HCT116 (cell line): ENCODE results near the gene AKT1. TPM values are rescaled to one million over a fixed set of nuclear protein-coding genes. Genes with fewer than 3 reads are reported as not detected.

ENCODE experiments used
- ATAC-seq: fragments of 200-7000 bp; cut with Tn5 transposase; 2 replicates; pipeline ENCODE4 v1.9.1; 2020; ENCODE audit warnings: mild to moderate bottlenecking, moderate library complexity
- BruUV-seq: library from RNA; stranded (reverse); fragments of 400-500 nt; replicated peaks from 2 replicates; lab custom pipeline; 2021; lab: Mats Ljungman, UMichigan
- CTCF ChIA-PET: fragments of 300-600 bp; sonication (Branson Sonifier 250); formaldehyde crosslinking; loops from one replicate; lab custom pipeline; 2021; ENCODE audit warnings: antibody characterized with exemption; lab: Charles Lee
- POLR2A ChIA-PET: fragments of 300-600, 350-600 bp; sonication (Branson Sonifier 250); formaldehyde crosslinking; loops from one replicate; lab custom pipeline; 2021; ENCODE audit warnings: antibody characterized with exemption; lab: Charles Lee
- RAD21 ChIA-PET, 2 experiments: fragments of 300-600 bp; sonication (Branson Sonifier 250); formaldehyde crosslinking; loops; one replicate each; lab custom pipeline; 2023; ENCODE audit warnings: low total read pairs in 2 of 2; ENCODE audit not compliant: uncharacterized antibody in 2 of 2, unreplicated experiment in 2 of 2, low non-redundant PET in 1 of 2; lab: Charles Lee
- DNase-seq: peaks from one replicate; pipeline ENCODE4 v3.0.0-alpha.2; 2010; ENCODE audit warnings: low read depth, low spot score
- H2AFZ ChIP-seq: fragments of 200-600 bp; shearing (Covaris generic), sonication (generic); 2 replicates; pipeline ENCODE4 v1.6.1; 2017; ENCODE audit warnings: low read depth, mixed run types, mixed read lengths, antibody characterized with exemption, low read length; ENCODE audit not compliant: poor library complexity, severe bottlenecking
- H3K27ac ChIP-seq: 2 replicates; pipeline ENCODE4 v1.5.1; 2012; ENCODE audit warnings: low read depth, low read length
- H3K27me3 ChIP-seq: fragments of 200-600 bp; sonication (generic); 2 replicates; pipeline ENCODE4 v1.6.1; 2016; ENCODE audit warnings: mixed run types, low read length, mixed read lengths; ENCODE audit not compliant: insufficient read depth
- H3K36me3 ChIP-seq, 2 experiments: fragments of 200-500 bp in 1 of 2; fragments of 200-600 bp in 1 of 2; sonication (Bioruptor generic) in 1 of 2; sonication (generic) in 1 of 2; 2 replicates each; pipeline versions ENCODE4 v1.5.1 to v1.6.1; 2014 to 2016; ENCODE audit warnings: low read length in 2 of 2, inconsistent platforms in 1 of 2, mixed read lengths in 1 of 2, mixed run types in 1 of 2; ENCODE audit not compliant: insufficient read depth in 2 of 2, control insufficient read depth in 1 of 2
- H3K4me1 ChIP-seq, 2 experiments: fragments of 200-600 bp in 1 of 2; sonication (generic) in 1 of 2; 2 replicates each; pipeline versions ENCODE4 v1.5.1 to v1.6.1; 2012 to 2017; ENCODE audit warnings: low read length in 2 of 2, inconsistent platforms in 1 of 2, mild to moderate bottlenecking in 1 of 2, mixed read lengths in 1 of 2, mixed run types in 1 of 2, moderate library complexity in 1 of 2; ENCODE audit not compliant: insufficient read depth in 2 of 2, control insufficient read depth in 1 of 2
- H3K4me2 ChIP-seq: fragments of 200-600 bp; sonication (generic); 2 replicates; pipeline ENCODE4 v1.6.1; 2017; ENCODE audit warnings: mixed run types, low read length, mixed read lengths
- H3K4me3 ChIP-seq, 2 experiments: fragments of 200-600 bp in 1 of 2; sonication (generic) in 1 of 2; replicated peaks in 1 of 2; 2 replicates each; pipeline ENCODE4 v1.5.1; 2011 to 2016; ENCODE audit warnings: low read length in 2 of 2, control low read depth in 1 of 2, low read depth in 1 of 2, mild to moderate bottlenecking in 1 of 2, mixed read lengths in 1 of 2, mixed run types in 1 of 2
- H3K79me2 ChIP-seq: fragments of 200-600 bp; sonication (generic); 2 replicates; pipeline ENCODE4 v1.6.1; 2017; ENCODE audit warnings: mild to moderate bottlenecking, mixed run types, low read length, moderate library complexity, mixed read lengths; ENCODE audit not compliant: insufficient read depth
- H3K9ac ChIP-seq: fragments of 200-600 bp; sonication (generic); 2 replicates; pipeline ENCODE4 v1.6.1; 2016; ENCODE audit warnings: low read length, mixed read lengths
- H3K9me2 ChIP-seq: fragments of 200-600 bp; sonication (generic), shearing (Covaris generic); 2 replicates; pipeline ENCODE4 v1.6.1; 2017; ENCODE audit warnings: mixed run types, mild to moderate bottlenecking, moderate library complexity; ENCODE audit not compliant: insufficient read depth
- H3K9me3 ChIP-seq, 2 experiments: fragments of 200-500 bp in 1 of 2; fragments of 200-600 bp in 1 of 2; sonication (Bioruptor generic) in 1 of 2; sonication (generic) in 1 of 2; 2 replicates each; pipeline ENCODE4 v1.6.1; 2014 to 2017; ENCODE audit warnings: low read length in 2 of 2, mixed read lengths in 2 of 2, inconsistent platforms in 1 of 2, low read depth in 1 of 2, mild to moderate bottlenecking in 1 of 2, mixed run types in 1 of 2, moderate library complexity in 1 of 2; ENCODE audit not compliant: control insufficient read depth in 1 of 2, insufficient read depth in 1 of 2
- H4K20me1 ChIP-seq: fragments of 200-600 bp; sonication (generic), shearing (Covaris generic); 2 replicates; pipeline ENCODE4 v1.6.1; 2017; ENCODE audit warnings: mixed run types, mild to moderate bottlenecking, moderate library complexity; ENCODE audit not compliant: insufficient read depth
- CEBPB ChIP-seq: IDR thresholded peaks from 2 replicates; pipeline ENCODE4 v1.6.1; 2012; ENCODE audit warnings: low read depth
- EGR1 ChIP-seq: IDR thresholded peaks from 2 replicates; pipeline ENCODE4 v1.6.1; 2012; ENCODE audit warnings: low read depth
- EZH2phosphoT487 ChIP-seq: fragments of 200-600 bp; IDR thresholded peaks from 2 replicates; pipeline ENCODE4 v1.6.1; 2018; ENCODE audit warnings: antibody characterized with exemption, borderline replicate concordance
- MAX ChIP-seq: IDR thresholded peaks from 2 replicates; pipeline ENCODE4 v1.6.1; 2012
- POLR2A ChIP-seq: IDR thresholded peaks from 2 replicates; pipeline ENCODE4 v1.7.0; 2011; ENCODE audit warnings: borderline replicate concordance; ENCODE audit not compliant: insufficient read depth, insufficient read length; ENCODE audit errors: extremely low read depth
- POLR2AphosphoS5 ChIP-seq: IDR thresholded peaks from 2 replicates; pipeline ENCODE4 v1.6.1; 2011; ENCODE audit warnings: mild to moderate bottlenecking, low read depth, low read length, moderate library complexity
- RAD21 ChIP-seq: IDR thresholded peaks from 2 replicates; pipeline ENCODE4 v1.6.1; 2012; ENCODE audit warnings: low read depth, mild to moderate bottlenecking
- YY1 ChIP-seq: IDR thresholded peaks from 2 replicates; pipeline ENCODE4 v1.6.1; 2011; ENCODE audit warnings: low read length, low read depth, moderate library complexity, mild to moderate bottlenecking; ENCODE audit not compliant: insufficient replicate concordance; ENCODE audit errors: extremely low read depth
- ZBTB33 ChIP-seq: IDR thresholded peaks from 2 replicates; pipeline ENCODE4 v1.6.1; 2011; ENCODE audit warnings: mild to moderate bottlenecking, low read length, moderate library complexity; ENCODE audit not compliant: insufficient replicate concordance; ENCODE audit errors: extremely low read depth
- intact Hi-C: fragments of 100-400 bp; cut with micrococcal nuclease; formaldehyde crosslinking; loops from 2 replicates; pipeline ENCODE4 v1.10.0; 2022
- total RNA-seq: library from RNA; stranded (reverse); gene quantifications from one replicate; pipeline ENCODE4 v1.2.1, GENCODE V29; 2021; ENCODE audit not compliant: unreplicated experiment
- TF ChIP-seq, protein P1 (sequence below), 3 experiments: fragments of 200-600 bp in 1 of 3; sonication (generic) in 1 of 3; IDR thresholded peaks in 2 of 3; conservative IDR thresholded peaks in 1 of 3; 2 replicates each; pipeline ENCODE4 v1.5.1; 2012 to 2017; ENCODE audit warnings: low read depth in 2 of 3, low read length in 2 of 3, antibody characterized with exemption in 1 of 3, borderline replicate concordance in 1 of 3, control low read depth in 1 of 3, mild to moderate bottlenecking in 1 of 3, mixed read lengths in 1 of 3, mixed run types in 1 of 3, moderate library complexity in 1 of 3; ENCODE audit not compliant: insufficient read depth in 1 of 3

AKT1 gene
- total RNA-seq, 1 experiment from 2014 or later: 152 TPM

DNA sequence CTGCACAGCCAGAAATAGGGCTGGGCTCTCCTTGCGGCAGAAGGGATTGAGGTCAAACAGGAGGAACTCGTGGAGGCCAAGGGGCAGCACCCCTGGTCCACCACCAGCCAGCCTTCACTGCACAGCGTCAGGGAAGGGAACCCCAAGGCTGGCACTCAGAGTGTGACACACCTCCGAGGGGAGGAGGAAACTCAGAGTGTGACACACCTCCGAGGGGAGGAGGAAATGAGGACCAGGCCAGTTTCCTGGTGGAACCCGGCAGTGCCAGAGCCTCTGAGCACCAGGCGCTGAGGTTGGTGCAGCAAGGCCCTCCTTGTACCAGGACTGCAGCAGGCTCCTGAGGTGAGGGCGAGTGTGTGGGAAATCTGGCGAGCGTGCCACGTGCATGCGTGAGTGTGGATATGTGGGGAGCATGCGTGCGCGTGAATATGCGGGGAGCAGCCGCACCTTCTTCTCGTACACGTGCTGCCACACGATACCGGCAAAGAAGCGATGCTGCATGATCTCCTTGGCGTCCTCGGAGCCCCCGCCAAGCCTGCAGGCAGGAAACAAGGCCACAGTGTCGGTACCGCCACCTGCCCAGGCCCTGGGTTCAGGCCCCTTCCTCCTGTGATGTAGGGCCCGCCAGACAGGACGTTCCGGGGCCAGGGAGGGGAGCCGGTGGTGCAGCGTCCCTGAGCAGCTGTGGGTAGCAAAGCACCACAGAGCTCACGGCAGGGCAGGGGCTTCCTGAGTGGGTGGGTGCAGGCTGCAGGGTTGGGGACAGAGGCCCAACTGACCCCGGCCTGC is 23.4 kb downstream of the AKT1 start:
- H3K79me2 ChIP-seq: no peaks in the 10 kb centered on the region
- ChIA-PET POLR2A (no interaction called here), CTCF (interaction anchor here (1.1 kb wide), 1 partner anchor 40 kb away, joined by 3 read pairs; no protein-coding TSS in a partner anchor), RAD21 (no interaction called here)
- DNase-seq (no peak), ATAC-seq (no peak)
- H3K4me3 ChIP-seq: no peak overlapping the region
- TF ChIP-seq POLR2A: no peak
- no peak for TF ChIP-seq POLR2AphosphoS5
- H3K27ac ChIP-seq: no peak overlapping the region
- H3K9me2 ChIP-seq: no peaks in the 10 kb centered on the region
- H2AFZ ChIP-seq: no peak overlapping the region
- H4K20me1 ChIP-seq: no peaks in the 10 kb centered on the region
- H3K4me1 ChIP-seq: peaks cover 3 to 9% of the 10 kb centered on the region in 2 experiments; a peak in 3 of 4 replicates
- H3K4me2 ChIP-seq: no peak overlapping the region
- no TSS peak for BruUV-seq
- H3K27me3 ChIP-seq: no peaks in the 10 kb centered on the region
- H3K36me3 ChIP-seq: peaks cover 2 to 43% of the 10 kb centered on the region in 2 experiments; a peak in 3 of 4 replicates
- H3K9me3 ChIP-seq: peaks cover 0 to 11% of the 10 kb centered on the region in 2 experiments; a peak in 2 of 4 replicates
- H3K9ac ChIP-seq: no peak overlapping the region
- intact Hi-C loops: no loop called here

GRCh38 chr14:104771374-104771773 is 24.2 kb downstream of the AKT1 start:
- Histone ChIP-seq H3K27me3 (no peaks in the 10 kb centered on the region), H3K9ac (no peak overlapping the region), H3K9me2 (no peaks in the 10 kb centered on the region), H3K79me2 (no peaks in the 10 kb centered on the region), H4K20me1 (no peaks in the 10 kb centered on the region), H3K9me3 (peaks cover 0 to 11% of the 10 kb centered on the region in 2 experiments; a peak in 2 of 4 replicates), H3K27ac (no peak overlapping the region), H3K4me2 (no peak overlapping the region), H3K4me3 (no peak overlapping the region), H3K36me3 (peaks cover 2 to 43% of the 10 kb centered on the region in 2 experiments; a peak in 3 of 4 replicates), H2AFZ (no peak overlapping the region), H3K4me1 (peaks cover 3 to 9% of the 10 kb centered on the region in 2 experiments; a peak in 3 of 4 replicates)
- BruUV-seq: no TSS peak
- intact Hi-C loops: no loop called here
- RAD21 ChIA-PET: no interaction called here
- POLR2A ChIA-PET: no interaction called here
- no peak for DNase-seq
- CTCF ChIA-PET: interaction anchor here (1.1 to 1.4 kb wide), 2 partner anchors 19 to 41 kb away, joined by 3 to 5 read pairs; partner anchors contain the start of gene SIVA1
- ATAC-seq: no peak
- TF ChIP-seq EZH2phosphoT487 (no peak), CEBPB (no peak), YY1 (no peak), RAD21 (no peak), EGR1 (no peak), MAX (no peak), POLR2AphosphoS5 (no peak), POLR2A (no peak), ZBTB33 (no peak)
- TF ChIP-seq, protein P1, sequence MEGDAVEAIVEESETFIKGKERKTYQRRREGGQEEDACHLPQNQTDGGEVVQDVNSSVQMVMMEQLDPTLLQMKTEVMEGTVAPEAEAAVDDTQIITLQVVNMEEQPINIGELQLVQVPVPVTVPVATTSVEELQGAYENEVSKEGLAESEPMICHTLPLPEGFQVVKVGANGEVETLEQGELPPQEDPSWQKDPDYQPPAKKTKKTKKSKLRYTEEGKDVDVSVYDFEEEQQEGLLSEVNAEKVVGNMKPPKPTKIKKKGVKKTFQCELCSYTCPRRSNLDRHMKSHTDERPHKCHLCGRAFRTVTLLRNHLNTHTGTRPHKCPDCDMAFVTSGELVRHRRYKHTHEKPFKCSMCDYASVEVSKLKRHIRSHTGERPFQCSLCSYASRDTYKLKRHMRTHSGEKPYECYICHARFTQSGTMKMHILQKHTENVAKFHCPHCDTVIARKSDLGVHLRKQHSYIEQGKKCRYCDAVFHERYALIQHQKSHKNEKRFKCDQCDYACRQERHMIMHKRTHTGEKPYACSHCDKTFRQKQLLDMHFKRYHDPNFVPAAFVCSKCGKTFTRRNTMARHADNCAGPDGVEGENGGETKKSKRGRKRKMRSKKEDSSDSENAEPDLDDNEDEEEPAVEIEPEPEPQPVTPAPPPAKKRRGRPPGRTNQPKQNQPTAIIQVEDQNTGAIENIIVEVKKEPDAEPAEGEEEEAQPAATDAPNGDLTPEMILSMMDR (IDR thresholded peaks at IDR 0.05 in 2 of 3, conservative IDR thresholded peaks at IDR 0.05 in 1 of 3; ENCODE audit: borderline replicate concordance in 1 of 3, insufficient read depth in 1 of 3, low read depth in 2 of 3, low read length in 2 of 3): no peak
